Occipital lobe (tissue), 2 donors: Measurements from ENCODE around the gene C11orf16. TPM values are rescaled to one million over a fixed set of nuclear protein-coding genes. Genes with fewer than 3 reads are reported as not detected.
A peak's percentile ranks its signal among the peaks of the same experiment; 100 is the strongest.
"Not testable (repeated sequence)": the region's sequence is repeated elsewhere in the genome, so short reads cannot be mapped to it uniquely, and the experiment has no call there.

ENCODE experiments used
- DNase-seq: peaks from one replicate; lab custom pipeline; 2025; lab: John Stamatoyannopoulos, UW
- total RNA-seq: library from RNA; depleted of rRNA; stranded (reverse); fragments of >200 nt; gene quantifications from one replicate; pipeline ENCODE4 v1.2.3, GENCODE V29; 2014

C11orf16 gene
- total RNA-seq, 1 donor from 2014 or later, result not detected

- no peak for DNase-seq
Measured at GRCh38 chr11:8937159-8937558, 4.4 kb upstream of the C11orf16 start.

GRCh38 chr11:8935789-8936188, 3.0 kb upstream of the C11orf16 start:
- not testable (repeated sequence) for DNase-seq

GRCh38 chr11:8934742-8935488, 2.2 kb upstream of the C11orf16 start:
- no peak for DNase-seq

- DNase-seq, result no peak
Measured at GRCh38 chr11:8933931-8934330, 1.2 kb upstream of the C11orf16 start.

GRCh38 chr11:8930456-8931175, 2.1 kb downstream of the C11orf16 start:
- no peak for DNase-seq

- DNase-seq, result no peak
Measured at GRCh38 chr11:8928981-8929615, 3.6 kb downstream of the C11orf16 start.

- DNase-seq, result no peak
Measured at GRCh38 chr11:8928205-8928604, 4.5 kb downstream of the C11orf16 start.

GRCh38 chr11:8927233-8927632, 5.5 kb downstream of the C11orf16 start:
- DNase-seq, result no peak

GRCh38 chr11:8926236-8926635, 6.5 kb downstream of the C11orf16 start:
- no peak for DNase-seq

GRCh38 chr11:8925711-8926110, 7.0 kb downstream of the C11orf16 start:
- no peak for DNase-seq

GRCh38 chr11:8922691-8923090, 10.1 kb downstream of the C11orf16 start:
- DNase-seq, result no peak

GRCh38 chr11:8917157-8917825, 15.5 kb downstream of the C11orf16 start:
- DNase-seq, result no peak

- no peak for DNase-seq
Measured at GRCh38 chr11:8914661-8915018, 18.1 kb downstream of the C11orf16 start.

GRCh38 chr11:8913961-8914660, 18.6 kb downstream of the C11orf16 start:
- peak; percentile 30 for DNase-seq

- DNase-seq, result peak; percentile 95
Measured at GRCh38 chr11:8911029-8911823, 21.5 kb downstream of the C11orf16 start, which contains the start of gene AKIP1. Gene AKIP1, plus strand, starts transcription at chr11:8911189. Its CDS starts 261 bp downstream, at chr11:8911450.

GRCh38 chr11:8910649-8911026, 22.1 kb downstream of the C11orf16 start:
- DNase-seq, result no peak

- no peak for DNase-seq
Measured at GRCh38 chr11:8908099-8908498, 24.6 kb downstream of the C11orf16 start.

- no peak for DNase-seq
Measured at GRCh38 chr11:8907116-8907515, 25.6 kb downstream of the C11orf16 start.

GRCh38 chr11:8905528-8906165, 27.1 kb downstream of the C11orf16 start:
- DNase-seq, result no peak
